NT2/D1 (cell line): ENCODE data around the gene PRKCG.

ENCODE experiments used
- SUZ12 ChIP-seq: IDR thresholded peaks from 2 replicates; pipeline ENCODE4 v1.6.1; 2011; ENCODE audit not compliant: insufficient read length, insufficient read depth; ENCODE audit errors: extremely low read depth
- YY1 ChIP-seq: IDR thresholded peaks from 2 replicates; pipeline ENCODE4 v1.6.1; 2011; ENCODE audit not compliant: insufficient read length, insufficient read depth
- ZNF274 ChIP-seq: IDR thresholded peaks from 2 replicates; pipeline ENCODE4 v1.6.1; 2011; ENCODE audit warnings: mild to moderate bottlenecking, low read depth, low read length

- TF ChIP-seq YY1 (no peak), SUZ12 (no peak), ZNF274 (no peak)
Observed at GRCh38 chr19:53868091-53868891, 13.7 kb upstream of the PRKCG start.
